RWPE2 (cell line): ENCODE data around the gene ABCC10.
"Not testable (repeated sequence)": the region's sequence is repeated elsewhere in the genome, so short reads cannot be mapped to it uniquely, and the experiment has no call there.

Experiments
- ATAC-seq: fragments of 200-7000 bp; cut with Tn5 transposase; 3 replicates; pipeline ENCODE4 v1.9.1; 2021; ENCODE audit warnings: low read depth
- DNase-seq: peaks from one replicate; pipeline ENCODE4 v3.0.0-alpha.2; 2020; ENCODE audit warnings: low spot score
- H3K27ac ChIP-seq: fragments of 450-650 bp; 2 replicates; pipeline ENCODE4 v1.5.1; 2017; ENCODE audit warnings: mild to moderate bottlenecking; ENCODE audit not compliant: poor library complexity, severe bottlenecking
- H3K27me3 ChIP-seq: fragments of 250-450 bp; sonication (Bioruptor Pico); 2 replicates; pipeline ENCODE4 v1.5.1; 2021; ENCODE audit warnings: mild to moderate bottlenecking, moderate library complexity; ENCODE audit not compliant: insufficient read depth, poor library complexity, severe bottlenecking
- H3K36me3 ChIP-seq: fragments of 250-450 bp; sonication (Bioruptor Pico); 2 replicates; pipeline ENCODE4 v1.5.1; 2020; ENCODE audit warnings: low read depth, mild to moderate bottlenecking, moderate library complexity
- H3K4me1 ChIP-seq: fragments of 250-450 bp; sonication (Bioruptor Pico); 2 replicates; pipeline ENCODE4 v1.5.1; 2021; ENCODE audit warnings: mild to moderate bottlenecking, moderate library complexity; ENCODE audit not compliant: insufficient read depth, poor library complexity, severe bottlenecking
- H3K4me3 ChIP-seq: fragments of 250-450 bp; sonication (Bioruptor Pico); 2 replicates; pipeline ENCODE4 v1.5.1; 2021; ENCODE audit warnings: mild to moderate bottlenecking, moderate library complexity; ENCODE audit not compliant: severe bottlenecking
- H3K9me3 ChIP-seq: fragments of 250-450 bp; sonication (Bioruptor Pico); 2 replicates; pipeline ENCODE4 v1.5.1; 2021; ENCODE audit warnings: mild to moderate bottlenecking, moderate library complexity; ENCODE audit not compliant: severe bottlenecking
- TF ChIP-seq, protein P1 (sequence below): fragments of 450-650 bp; IDR thresholded peaks from one replicate; pipeline ENCODE4 v1.5.1; 2017; ENCODE audit warnings: mild to moderate bottlenecking, moderate library complexity; ENCODE audit not compliant: poor library complexity, severe bottlenecking

ABCC10 gene, protein sequence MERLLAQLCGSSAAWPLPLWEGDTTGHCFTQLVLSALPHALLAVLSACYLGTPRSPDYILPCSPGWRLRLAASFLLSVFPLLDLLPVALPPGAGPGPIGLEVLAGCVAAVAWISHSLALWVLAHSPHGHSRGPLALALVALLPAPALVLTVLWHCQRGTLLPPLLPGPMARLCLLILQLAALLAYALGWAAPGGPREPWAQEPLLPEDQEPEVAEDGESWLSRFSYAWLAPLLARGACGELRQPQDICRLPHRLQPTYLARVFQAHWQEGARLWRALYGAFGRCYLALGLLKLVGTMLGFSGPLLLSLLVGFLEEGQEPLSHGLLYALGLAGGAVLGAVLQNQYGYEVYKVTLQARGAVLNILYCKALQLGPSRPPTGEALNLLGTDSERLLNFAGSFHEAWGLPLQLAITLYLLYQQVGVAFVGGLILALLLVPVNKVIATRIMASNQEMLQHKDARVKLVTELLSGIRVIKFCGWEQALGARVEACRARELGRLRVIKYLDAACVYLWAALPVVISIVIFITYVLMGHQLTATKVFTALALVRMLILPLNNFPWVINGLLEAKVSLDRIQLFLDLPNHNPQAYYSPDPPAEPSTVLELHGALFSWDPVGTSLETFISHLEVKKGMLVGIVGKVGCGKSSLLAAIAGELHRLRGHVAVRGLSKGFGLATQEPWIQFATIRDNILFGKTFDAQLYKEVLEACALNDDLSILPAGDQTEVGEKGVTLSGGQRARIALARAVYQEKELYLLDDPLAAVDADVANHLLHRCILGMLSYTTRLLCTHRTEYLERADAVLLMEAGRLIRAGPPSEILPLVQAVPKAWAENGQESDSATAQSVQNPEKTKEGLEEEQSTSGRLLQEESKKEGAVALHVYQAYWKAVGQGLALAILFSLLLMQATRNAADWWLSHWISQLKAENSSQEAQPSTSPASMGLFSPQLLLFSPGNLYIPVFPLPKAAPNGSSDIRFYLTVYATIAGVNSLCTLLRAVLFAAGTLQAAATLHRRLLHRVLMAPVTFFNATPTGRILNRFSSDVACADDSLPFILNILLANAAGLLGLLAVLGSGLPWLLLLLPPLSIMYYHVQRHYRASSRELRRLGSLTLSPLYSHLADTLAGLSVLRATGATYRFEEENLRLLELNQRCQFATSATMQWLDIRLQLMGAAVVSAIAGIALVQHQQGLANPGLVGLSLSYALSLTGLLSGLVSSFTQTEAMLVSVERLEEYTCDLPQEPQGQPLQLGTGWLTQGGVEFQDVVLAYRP (N-terminal part only)

DNA sequence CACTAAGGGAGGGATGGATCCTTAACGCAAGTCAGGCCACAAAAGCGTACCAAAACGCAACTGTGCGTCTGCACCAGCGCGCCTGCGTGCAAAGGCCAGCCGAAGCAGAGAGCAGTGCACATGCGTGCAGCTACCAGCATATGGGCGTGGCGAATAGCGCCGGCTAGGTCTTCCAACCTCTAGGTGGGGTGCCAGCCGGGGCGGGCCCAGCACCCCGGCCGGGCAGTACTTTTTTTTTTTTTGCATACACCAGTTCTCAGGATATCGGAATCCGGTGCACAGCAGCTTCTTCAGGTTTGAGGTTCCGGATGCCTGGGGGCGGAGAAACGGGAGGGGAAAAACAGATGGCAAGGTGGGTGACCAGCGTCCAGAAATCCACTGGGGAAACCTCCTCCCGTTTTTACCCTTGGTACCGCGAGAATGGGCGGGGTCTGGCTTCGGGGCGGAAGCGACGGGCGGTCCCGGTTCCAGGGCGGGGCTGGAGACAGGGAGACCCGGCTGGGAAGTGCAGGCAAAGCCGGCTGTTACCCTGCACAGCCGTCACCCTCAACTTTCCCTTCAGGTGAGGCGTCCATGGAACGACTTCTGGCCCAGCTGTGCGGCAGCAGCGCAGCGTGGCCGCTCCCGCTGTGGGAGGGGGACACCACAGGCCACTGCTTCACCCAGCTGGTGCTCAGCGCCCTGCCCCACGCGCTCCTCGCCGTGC is at the start of gene ABCC10:
Gene ABCC10, plus strand, starts transcription at position 136 of the 706 bp plus-strand sequence. Its CDS starts 438 bp downstream, at position 574.
- peak; percentile 91 for ATAC-seq
- H3K4me1 ChIP-seq, result peaks cover 3% of the 10 kb centered on the region
- H3K9me3 ChIP-seq, result no peaks in the 10 kb centered on the region
- TF ChIP-seq, protein P1, sequence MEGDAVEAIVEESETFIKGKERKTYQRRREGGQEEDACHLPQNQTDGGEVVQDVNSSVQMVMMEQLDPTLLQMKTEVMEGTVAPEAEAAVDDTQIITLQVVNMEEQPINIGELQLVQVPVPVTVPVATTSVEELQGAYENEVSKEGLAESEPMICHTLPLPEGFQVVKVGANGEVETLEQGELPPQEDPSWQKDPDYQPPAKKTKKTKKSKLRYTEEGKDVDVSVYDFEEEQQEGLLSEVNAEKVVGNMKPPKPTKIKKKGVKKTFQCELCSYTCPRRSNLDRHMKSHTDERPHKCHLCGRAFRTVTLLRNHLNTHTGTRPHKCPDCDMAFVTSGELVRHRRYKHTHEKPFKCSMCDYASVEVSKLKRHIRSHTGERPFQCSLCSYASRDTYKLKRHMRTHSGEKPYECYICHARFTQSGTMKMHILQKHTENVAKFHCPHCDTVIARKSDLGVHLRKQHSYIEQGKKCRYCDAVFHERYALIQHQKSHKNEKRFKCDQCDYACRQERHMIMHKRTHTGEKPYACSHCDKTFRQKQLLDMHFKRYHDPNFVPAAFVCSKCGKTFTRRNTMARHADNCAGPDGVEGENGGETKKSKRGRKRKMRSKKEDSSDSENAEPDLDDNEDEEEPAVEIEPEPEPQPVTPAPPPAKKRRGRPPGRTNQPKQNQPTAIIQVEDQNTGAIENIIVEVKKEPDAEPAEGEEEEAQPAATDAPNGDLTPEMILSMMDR, result peak; percentile 66
- H3K36me3 ChIP-seq, result peaks cover 12% of the 10 kb centered on the region
- peak within 1 kb of the TSS; percentile 82 for H3K4me3 ChIP-seq
- peak; percentile 96 for DNase-seq
- H3K27me3 ChIP-seq, result no peaks in the 10 kb centered on the region
- peak within 1 kb of the TSS; percentile 72 for H3K27ac ChIP-seq

DNA sequence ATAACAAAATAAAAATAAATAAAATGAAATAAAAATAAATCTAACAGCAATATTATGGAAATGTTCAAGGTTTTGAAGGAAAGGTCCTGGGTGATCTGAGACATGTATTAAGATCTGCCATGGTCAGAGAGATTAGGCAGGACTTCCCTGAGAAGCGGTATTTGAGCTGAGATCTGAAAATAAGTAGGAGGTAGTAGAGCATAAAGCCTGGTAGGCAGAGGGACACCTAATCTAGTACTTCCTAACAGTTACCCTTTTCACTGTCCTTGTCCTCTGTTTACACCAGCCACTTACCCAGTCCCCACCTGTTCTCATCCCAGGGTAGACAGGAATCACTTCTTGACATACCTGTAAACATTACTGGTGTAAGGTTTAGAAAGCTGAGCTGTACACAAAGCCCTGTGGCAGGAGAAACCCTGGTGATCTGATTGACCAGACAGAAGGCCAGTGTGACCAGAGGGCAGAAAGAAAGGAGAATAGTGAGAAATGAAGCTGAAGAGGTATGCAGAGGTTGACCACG is 49.6 kb upstream of the ABCC10 start:
- Histone ChIP-seq H3K27ac (no peak overlapping the region), H3K4me1 (no peaks in the 10 kb centered on the region), H3K27me3 (no peaks in the 10 kb centered on the region), H3K9me3 (no peaks in the 10 kb centered on the region), H3K36me3 (no peaks in the 10 kb centered on the region), H3K4me3 (no peak overlapping the region)
- TF ChIP-seq, protein P1, result no peak
- ATAC-seq (no peak), DNase-seq (no peak)

DNA sequence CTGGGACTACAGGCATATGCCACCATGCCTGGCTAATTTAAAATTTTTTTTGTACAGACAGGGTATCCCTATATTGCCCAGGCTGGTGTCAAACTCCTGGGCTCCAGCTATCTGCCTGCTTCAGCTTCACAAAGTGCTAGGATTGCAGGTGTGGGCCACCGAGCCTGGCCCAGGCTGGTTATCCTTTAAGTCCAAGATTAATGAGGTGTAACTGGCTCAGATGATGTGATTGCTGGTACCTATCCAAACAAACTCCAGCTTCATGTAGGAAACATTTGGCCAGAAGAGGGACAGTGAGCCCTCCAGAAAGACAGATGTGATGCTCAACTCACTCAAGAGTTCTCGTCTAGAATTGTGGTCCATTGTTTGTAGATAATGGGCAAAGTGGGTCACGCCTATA is 48.7 kb upstream of the ABCC10 start:
- ATAC-seq (no peak), DNase-seq (no peak)
- no peaks in the 10 kb centered on the region for H3K9me3 ChIP-seq
- TF ChIP-seq, protein P1, result no peak
- H3K27me3 ChIP-seq, result no peaks in the 10 kb centered on the region
- H3K36me3 ChIP-seq, result no peaks in the 10 kb centered on the region
- no peak overlapping the region for H3K27ac ChIP-seq
- peaks cover 3% of the 10 kb centered on the region for H3K4me1 ChIP-seq
- H3K4me3 ChIP-seq, result no peak overlapping the region

DNA sequence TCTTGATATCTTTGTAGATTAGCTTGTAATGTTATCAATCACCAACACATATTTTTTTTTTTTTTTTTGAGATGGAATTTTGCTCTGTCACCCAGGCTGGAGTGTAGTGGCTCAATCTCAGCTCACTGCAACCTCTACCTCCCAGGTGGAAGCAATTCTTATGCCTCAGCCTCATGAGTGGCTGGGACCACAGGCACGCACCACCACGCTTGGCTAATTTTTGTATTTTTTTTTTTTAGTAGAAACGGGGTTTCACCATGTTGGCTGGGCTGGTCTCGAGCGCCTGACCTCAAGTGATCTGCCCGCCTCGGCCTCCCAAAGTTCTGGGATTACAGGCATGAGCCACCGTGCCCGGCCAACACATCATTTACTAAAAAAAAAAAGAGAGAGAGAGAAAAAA is 46.5 kb upstream of the ABCC10 start:
- H3K9me3 ChIP-seq, H3K4me3 ChIP-seq, H3K4me1 ChIP-seq, H3K27me3 ChIP-seq, H3K36me3 ChIP-seq, DNase-seq, ATAC-seq, H3K27ac ChIP-seq: not testable (repeated sequence)
